ENCODE results near the gene ESRRA.
"Not testable (repeated sequence)": the region's sequence is repeated elsewhere in the genome, so short reads cannot be mapped to it uniquely, and the experiment has no call there.

ESRRA gene

DNA sequence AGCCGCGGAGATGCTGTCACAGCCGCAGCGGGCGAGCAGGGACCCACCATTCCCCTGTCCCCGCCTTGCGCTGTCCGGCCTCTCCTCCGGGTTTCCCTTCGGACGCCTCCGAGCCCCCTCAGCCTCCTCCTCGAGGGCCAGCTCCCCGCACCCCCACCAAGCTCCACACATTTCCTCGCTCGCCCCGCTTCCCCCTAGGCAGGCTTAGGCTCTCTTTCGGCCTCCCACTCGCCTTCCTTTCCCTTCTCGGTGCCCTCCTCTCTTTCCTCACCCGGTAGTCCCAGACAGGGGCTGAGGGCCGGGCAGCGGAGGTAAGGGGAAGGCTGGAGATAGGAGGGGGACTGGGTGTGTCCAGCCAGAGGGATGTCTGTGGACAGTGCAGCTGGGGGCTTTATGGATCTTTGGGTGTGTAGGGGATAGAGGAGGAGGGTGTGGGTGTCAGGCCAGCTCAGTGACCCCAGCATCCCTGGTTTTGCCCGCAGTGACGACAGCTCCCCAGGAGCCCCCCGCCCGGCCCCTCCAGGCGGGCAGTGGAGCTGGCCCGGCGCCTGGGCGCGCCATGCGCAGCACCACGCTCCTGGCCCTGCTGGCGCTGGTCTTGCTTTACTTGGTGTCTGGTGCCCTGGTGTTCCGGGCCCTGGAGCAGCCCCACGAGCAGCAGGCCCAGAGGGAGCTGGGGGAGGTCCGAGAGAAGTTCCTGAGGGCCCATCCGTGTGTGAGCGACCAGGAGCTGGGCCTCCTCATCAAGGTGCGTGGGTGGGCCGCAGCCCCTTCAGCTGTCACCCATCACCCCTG lies 12.7 kb upstream of the ESRRA start:
- no peak for DNase-seq

DNA sequence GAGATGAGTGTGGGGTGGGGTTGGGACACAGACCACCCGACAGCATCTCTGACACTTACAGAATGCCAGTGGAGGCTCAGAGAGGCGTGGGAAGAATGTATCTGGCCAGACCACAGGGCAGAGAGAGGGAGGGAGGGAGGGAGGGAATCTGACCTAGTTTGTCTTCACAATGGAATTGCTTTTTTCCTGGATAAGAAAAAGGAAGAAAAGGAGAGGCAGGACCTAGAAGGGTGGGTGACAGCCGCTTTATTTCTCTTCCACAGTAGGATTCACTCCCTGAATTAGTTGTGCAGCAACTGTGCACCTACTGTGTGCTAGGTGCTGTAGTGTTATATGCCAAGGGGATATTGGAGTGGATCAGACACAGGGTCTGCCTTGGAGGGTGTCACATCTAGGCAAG lies 10.6 kb upstream of the ESRRA start:
- no peak for DNase-seq

GRCh38 chr11:64295760-64296159 lies 9.6 kb upstream of the ESRRA start:
- no peak for DNase-seq

- no peak for DNase-seq
Observed at GRCh38 chr11:64296236-64296635, 9.1 kb upstream of the ESRRA start.

- no peak for DNase-seq
Observed at GRCh38 chr11:64296830-64297698, 8.3 kb upstream of the ESRRA start.

DNA sequence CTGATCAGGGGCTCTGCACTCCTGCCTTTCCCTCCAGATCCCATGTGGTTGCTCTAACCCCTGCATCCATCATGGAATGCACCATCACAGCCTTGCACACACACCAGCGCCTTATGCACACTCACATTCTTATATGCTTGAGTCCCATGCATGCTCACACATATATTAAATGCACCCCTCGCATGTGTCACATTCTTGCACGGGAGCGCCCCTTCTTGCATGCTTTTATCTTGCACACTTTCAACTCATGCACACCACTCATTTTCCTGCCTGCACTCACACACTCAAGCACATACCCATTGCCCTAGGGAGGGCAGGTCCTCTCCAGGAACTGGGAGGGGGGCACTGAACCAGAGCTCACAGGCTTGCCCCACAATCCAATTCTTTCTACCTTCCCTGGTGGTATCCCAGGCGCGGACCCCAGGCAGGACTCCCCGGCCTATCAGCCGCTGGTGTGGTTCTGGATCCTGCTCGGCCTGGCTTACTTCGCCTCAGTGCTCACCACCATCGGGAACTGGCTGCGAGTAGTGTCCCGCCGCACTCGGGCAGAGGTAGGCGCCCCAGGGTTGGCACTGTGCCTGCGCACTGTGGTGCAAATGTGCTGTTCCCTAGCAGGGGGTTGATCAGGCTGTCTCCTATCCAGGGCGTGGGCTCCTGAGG lies 7.5 kb upstream of the ESRRA start:
- peak in 1 of 2 experiments; percentile 46 for DNase-seq

- DNase-seq, result no peak
Observed at GRCh38 chr11:64298966-64299846, 6.1 kb upstream of the ESRRA start.

DNA sequence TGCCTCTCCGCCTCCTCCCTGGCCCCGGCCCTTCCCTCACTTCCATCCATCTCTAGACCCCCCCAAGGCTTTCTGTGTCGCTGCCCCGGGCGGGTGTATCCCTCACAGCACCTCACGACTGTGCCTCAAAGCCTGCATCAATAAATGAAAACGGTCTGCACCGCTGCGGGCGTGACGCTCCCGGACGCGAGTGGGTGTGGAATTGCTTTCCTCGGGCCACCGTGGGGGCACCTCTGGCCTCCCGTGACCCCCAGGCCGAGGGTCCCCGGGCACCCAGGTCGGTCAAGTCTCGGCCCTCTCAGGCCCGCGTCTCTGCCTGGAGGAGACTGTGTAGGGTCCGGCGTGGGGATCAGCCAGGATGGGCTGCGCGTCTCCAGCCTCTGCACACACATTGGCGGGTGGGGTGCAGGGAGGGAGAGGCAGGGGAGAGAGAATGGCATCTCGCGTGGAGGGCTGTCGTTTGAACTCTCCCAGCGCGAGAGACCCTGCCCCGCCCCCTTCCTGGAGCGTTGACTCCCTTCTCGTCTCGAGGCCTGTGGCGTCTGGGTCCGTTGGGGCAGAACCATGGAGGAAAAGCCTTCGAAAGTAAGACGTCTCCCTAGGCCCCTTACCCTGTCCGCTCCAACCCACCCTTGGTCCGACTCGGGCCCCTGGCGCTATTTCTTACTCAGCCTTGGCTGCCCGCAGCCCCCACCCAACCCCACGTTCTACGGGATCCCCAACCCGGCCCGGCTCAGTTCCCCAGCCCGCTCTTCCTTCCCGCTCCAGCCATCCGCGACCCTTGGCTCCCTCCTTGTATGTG lies 5.3 kb upstream of the ESRRA start, which contains the start of gene CATSPERZ:
TSS of gene CATSPERZ (plus strand) at position 512 of the 802 bp plus-strand sequence. CDS start at position 565, 53 bp downstream.
- no peak for DNase-seq

- DNase-seq, result no peak
Observed at GRCh38 chr11:64303109-64304031, 2.0 kb upstream of the ESRRA start.

GRCh38 chr11:64304032-64304315 lies 1.4 kb upstream of the ESRRA start:
- DNase-seq, result no peak

DNA sequence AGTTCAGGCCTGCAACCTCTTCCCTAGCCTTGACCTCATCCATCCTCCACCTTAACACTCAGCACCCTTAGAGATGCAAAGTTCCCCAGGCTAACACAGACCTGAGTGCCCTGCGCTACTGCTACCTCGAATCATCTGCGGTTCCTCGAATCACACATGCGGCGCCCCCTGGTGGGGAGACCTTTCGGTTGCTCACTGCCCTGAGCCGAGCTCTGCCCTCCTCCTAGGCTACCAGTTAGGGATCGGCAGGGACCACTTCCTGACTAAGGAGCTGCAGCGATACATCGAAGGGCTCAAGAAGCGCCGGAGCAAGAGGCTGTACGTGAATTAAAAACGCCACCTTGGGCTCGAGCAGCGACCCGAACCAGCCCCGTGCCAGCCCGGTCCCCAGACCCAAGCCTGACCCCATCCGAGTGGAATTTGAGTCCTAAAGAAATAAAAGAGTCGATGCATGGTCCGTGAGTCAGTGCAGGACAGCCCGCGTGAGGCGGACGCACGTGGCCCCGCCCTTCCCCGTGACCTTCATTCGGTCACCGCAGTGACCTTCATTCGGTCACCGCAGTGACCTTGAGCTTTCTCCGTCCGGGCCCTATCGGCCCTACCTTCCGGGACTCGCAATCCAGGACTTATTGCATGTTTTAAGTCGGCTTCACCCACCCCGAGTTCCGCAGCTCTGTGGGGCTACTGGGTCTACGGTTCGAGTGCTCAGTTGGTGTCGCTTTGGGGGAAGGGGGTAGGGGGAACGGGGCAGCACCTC lies 830 bp upstream of the ESRRA start:
- peak; percentile 83 to 94 for DNase-seq

- peak; percentile 14 to 48 for DNase-seq
Observed at GRCh38 chr11:64305691-64306562, 603 bp downstream of the ESRRA start.

DNA sequence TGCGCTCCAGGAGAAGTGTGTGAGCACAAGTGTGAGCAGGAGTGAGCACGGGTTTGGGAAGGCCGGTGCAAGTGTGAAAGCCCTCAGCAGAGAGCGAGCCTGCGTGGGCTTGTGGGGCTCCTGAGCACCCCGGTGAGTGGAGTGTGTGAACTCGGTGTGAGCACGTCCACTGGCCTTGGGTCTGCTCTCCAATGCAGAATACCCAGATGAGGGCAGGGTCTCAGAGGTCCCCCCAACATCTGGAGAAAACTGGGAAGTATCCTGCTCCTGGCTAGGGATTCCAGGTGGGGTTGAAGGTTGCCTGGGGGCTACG lies 1.2 kb downstream of the ESRRA start:
- no peak for DNase-seq

DNA sequence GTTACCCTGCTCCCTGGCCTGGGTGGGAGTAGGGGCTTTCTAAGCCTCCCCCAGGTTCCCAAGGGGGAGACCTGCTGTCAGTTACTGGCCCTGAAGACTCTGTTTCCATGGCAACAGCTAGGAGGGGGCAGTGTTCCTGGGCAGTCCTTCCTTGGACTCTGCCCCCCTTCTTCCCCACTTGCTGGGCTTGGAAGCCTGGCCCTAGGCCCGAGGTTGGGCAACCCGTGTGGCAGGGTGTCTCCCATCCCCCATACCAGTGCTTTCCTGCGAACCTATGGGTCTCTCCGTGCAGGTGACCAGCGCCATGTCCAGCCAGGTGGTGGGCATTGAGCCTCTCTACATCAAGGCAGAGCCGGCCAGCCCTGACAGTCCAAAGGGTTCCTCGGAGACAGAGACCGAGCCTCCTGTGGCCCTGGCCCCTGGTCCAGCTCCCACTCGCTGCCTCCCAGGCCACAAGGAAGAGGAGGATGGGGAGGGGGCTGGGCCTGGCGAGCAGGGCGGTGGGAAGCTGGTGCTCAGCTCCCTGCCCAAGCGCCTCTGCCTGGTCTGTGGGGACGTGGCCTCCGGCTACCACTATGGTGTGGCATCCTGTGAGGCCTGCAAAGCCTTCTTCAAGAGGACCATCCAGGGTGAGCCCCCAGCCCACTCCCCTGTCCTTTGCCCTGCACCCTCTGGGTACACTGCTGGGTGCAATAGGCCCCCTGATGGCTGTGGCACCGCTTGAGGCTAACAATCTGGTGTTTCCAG lies 1.7 kb downstream of the ESRRA start:
- peak in 1 of 2 experiments; percentile 28 for DNase-seq

DNA sequence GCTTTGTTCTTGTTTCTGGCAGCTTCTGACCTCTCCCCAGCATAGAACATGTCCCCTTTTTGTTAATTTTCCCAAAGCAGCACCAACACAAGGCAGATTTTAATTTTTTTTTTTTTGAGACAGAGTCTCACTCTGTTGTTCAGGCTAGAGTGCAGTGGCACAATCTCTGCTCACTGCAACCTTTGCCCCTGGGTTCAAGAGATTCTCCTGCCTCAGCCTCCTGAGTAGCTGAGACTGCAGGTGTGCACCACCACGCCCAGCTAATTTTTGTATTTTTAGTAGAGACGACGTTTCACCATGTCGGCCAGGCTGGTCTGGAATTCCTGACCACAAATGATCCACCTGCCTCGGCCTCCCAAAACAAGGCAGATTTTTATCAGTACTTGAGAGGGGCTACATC lies 2.5 kb downstream of the ESRRA start:
- not testable (repeated sequence) for DNase-seq

GRCh38 chr11:64312947-64313346 lies 7.6 kb downstream of the ESRRA start:
- DNase-seq, result no peak

- DNase-seq, result no peak
Observed at GRCh38 chr11:64313491-64314145, 8.3 kb downstream of the ESRRA start.
